Measurements from ENCODE around the gene TPT1.

The TPT1 gene

GRCh38 chr13:45356966-45357672 lies 16.1 kb upstream of the TPT1 start:
- H3K4me1 ChIP-seq (ENCODE audit: control insufficient read depth, low read length), result peaks cover 4% of the 10 kb centered on the region; the same call in 1 of the 2 replicates
- no peaks in the 10 kb centered on the region for H3K27me3 ChIP-seq (ENCODE audit: control insufficient read depth, low read length)
- no peak overlapping the region for H3K27ac ChIP-seq (ENCODE audit: low read depth, low read length)
- no peaks in the 10 kb centered on the region for H3K9me2 ChIP-seq (replicated peaks; ENCODE audit: control insufficient read depth, low read length)
- no peak overlapping the region for H3K4me2 ChIP-seq (ENCODE audit: low read length)
- H4K20me1 ChIP-seq (ENCODE audit: control insufficient read depth, insufficient read depth, low read depth, low read length), result no peaks in the 10 kb centered on the region
- no peak for TF ChIP-seq EZH2phosphoT487 (IDR thresholded peaks at IDR 0.05; ENCODE audit: borderline replicate concordance, low read length)
- TF ChIP-seq, protein P1, sequence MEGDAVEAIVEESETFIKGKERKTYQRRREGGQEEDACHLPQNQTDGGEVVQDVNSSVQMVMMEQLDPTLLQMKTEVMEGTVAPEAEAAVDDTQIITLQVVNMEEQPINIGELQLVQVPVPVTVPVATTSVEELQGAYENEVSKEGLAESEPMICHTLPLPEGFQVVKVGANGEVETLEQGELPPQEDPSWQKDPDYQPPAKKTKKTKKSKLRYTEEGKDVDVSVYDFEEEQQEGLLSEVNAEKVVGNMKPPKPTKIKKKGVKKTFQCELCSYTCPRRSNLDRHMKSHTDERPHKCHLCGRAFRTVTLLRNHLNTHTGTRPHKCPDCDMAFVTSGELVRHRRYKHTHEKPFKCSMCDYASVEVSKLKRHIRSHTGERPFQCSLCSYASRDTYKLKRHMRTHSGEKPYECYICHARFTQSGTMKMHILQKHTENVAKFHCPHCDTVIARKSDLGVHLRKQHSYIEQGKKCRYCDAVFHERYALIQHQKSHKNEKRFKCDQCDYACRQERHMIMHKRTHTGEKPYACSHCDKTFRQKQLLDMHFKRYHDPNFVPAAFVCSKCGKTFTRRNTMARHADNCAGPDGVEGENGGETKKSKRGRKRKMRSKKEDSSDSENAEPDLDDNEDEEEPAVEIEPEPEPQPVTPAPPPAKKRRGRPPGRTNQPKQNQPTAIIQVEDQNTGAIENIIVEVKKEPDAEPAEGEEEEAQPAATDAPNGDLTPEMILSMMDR (IDR thresholded peaks at IDR 0.05; ENCODE audit: low read depth, low read length, poor library complexity, severe bottlenecking), result no peak
- no peaks in the 10 kb centered on the region for H3K9me3 ChIP-seq (ENCODE audit: control insufficient read depth, insufficient read depth, low read length)
- no peaks in the 10 kb centered on the region for H3K79me2 ChIP-seq (ENCODE audit: control insufficient read depth, low read length)
- no peaks in the 10 kb centered on the region for H3F3A ChIP-seq (ENCODE audit: control insufficient read depth, insufficient read depth)
- no peak overlapping the region for H3K4me3 ChIP-seq (ENCODE audit: low read length)
- no peaks in the 10 kb centered on the region for H3K36me3 ChIP-seq (ENCODE audit: control insufficient read depth, low read length)

DNA sequence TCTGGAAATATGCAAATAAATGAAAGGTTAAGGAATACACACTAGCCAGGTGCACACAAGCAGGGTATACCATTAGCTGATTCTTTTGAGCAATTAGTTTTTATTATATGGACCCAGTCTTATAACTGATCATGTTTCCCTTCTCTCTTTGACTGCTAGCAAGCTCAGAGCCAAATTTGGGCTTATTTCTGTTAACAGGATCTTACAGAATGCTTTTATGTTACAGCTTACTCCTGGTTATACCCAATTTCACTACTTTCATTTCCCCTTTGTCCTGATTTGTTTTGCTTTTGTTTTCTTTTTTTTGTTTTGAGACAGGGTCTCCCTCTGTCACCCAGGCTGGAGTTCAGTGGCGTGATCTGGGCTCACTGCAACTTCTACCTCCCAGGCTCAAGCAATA lies 12.9 kb upstream of the TPT1 start:
- H3K4me1 ChIP-seq (ENCODE audit: control insufficient read depth, low read length), result peaks cover 4% of the 10 kb centered on the region; the same call in 1 of the 2 replicates
- no peaks in the 10 kb centered on the region for H3K27me3 ChIP-seq (ENCODE audit: control insufficient read depth, low read length)
- no peaks in the 10 kb centered on the region for H3K9me3 ChIP-seq (ENCODE audit: control insufficient read depth, insufficient read depth, low read length)
- no peak overlapping the region for H3K4me2 ChIP-seq (ENCODE audit: low read length)
- no peak overlapping the region for H3K27ac ChIP-seq (ENCODE audit: low read depth, low read length)
- H3K9me2 ChIP-seq (replicated peaks; ENCODE audit: control insufficient read depth, low read length), result no peaks in the 10 kb centered on the region
- H3K79me2 ChIP-seq (ENCODE audit: control insufficient read depth, low read length), result no peaks in the 10 kb centered on the region
- no peak overlapping the region for H3K4me3 ChIP-seq (ENCODE audit: low read length)
- H4K20me1 ChIP-seq (ENCODE audit: control insufficient read depth, insufficient read depth, low read depth, low read length), result no peaks in the 10 kb centered on the region
- no peaks in the 10 kb centered on the region for H3K36me3 ChIP-seq (ENCODE audit: control insufficient read depth, low read length)
- TF ChIP-seq, protein P1 (IDR thresholded peaks at IDR 0.05; ENCODE audit: low read depth, low read length, poor library complexity, severe bottlenecking), result no peak
- TF ChIP-seq EZH2phosphoT487 (IDR thresholded peaks at IDR 0.05; ENCODE audit: borderline replicate concordance, low read length), result no peak
- no peaks in the 10 kb centered on the region for H3F3A ChIP-seq (ENCODE audit: control insufficient read depth, insufficient read depth)

GRCh38 chr13:45352031-45352430 lies 11.0 kb upstream of the TPT1 start:
- Histone ChIP-seq H3K79me2 (ENCODE audit: control insufficient read depth, low read length) (no peaks in the 10 kb centered on the region), H3K27ac (ENCODE audit: low read depth, low read length) (no peak overlapping the region), H3K4me2 (ENCODE audit: low read length) (no peak overlapping the region), H3K9me2 (replicated peaks; ENCODE audit: control insufficient read depth, low read length) (no peaks in the 10 kb centered on the region), H3F3A (ENCODE audit: control insufficient read depth, insufficient read depth) (no peaks in the 10 kb centered on the region), H3K27me3 (ENCODE audit: control insufficient read depth, low read length) (no peaks in the 10 kb centered on the region), H4K20me1 (ENCODE audit: control insufficient read depth, insufficient read depth, low read depth, low read length) (no peaks in the 10 kb centered on the region), H3K4me3 (ENCODE audit: low read length) (no peak overlapping the region), H3K9me3 (ENCODE audit: control insufficient read depth, insufficient read depth, low read length) (no peaks in the 10 kb centered on the region), H3K36me3 (ENCODE audit: control insufficient read depth, low read length) (no peaks in the 10 kb centered on the region), H3K4me1 (ENCODE audit: control insufficient read depth, low read length) (peaks cover 4% of the 10 kb centered on the region; the same call in 1 of the 2 replicates)
- TF ChIP-seq, protein P1 (IDR thresholded peaks at IDR 0.05; ENCODE audit: low read depth, low read length, poor library complexity, severe bottlenecking), result no peak
- TF ChIP-seq EZH2phosphoT487 (IDR thresholded peaks at IDR 0.05; ENCODE audit: borderline replicate concordance, low read length), result no peak

Data from DOHH2 (cell line).